ENCODE results near the gene CYTH2. TPM values are rescaled to one million over a fixed set of nuclear protein-coding genes. Genes with fewer than 3 reads are reported as not detected.
A peak's percentile ranks its signal among the peaks of the same experiment; 100 is the strongest.
"Not testable (repeated sequence)": the region's sequence is repeated elsewhere in the genome, so short reads cannot be mapped to it uniquely, and the experiment has no call there.

Gene CYTH2
- polyA plus RNA-seq, 1 donor from 2014 or later, result 31.8 TPM

- Mint-ChIP-seq H3K36me3 (no peaks in the 10 kb centered on the region), H3K9me3 (no peaks in the 10 kb centered on the region), H3K27ac (no peak overlapping the region), H3K27me3 (no peaks in the 10 kb centered on the region), H3K4me3 (peak overlapping the region in 1 of 4 donors; percentile 52), H3K4me1 (peaks cover 2 to 4% (median 4%) of the 10 kb centered on the region in 3 donors)
Measured at GRCh38 chr19:48478339-48479256, 9.4 kb downstream of the CYTH2 start.

DNA sequence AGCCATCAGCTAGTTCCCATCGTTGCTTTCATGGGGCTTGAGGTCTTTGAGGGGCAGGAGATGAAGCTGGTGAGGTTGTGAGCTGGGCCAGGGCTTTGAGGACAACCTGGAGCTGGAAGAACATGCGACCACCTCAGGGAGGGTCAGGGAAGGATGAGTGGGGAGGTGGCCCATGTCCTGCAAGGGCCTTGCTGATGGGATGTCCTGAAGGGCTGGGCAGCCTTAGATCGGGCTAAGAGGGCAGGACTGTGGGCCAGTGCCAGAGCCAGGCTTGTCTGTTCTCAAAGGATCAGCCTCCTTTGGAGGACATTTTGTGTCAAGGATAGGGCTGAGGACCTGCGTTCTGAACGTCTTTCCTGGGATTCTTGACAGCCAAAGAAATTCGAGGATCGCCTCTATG, 10.5 kb downstream of the CYTH2 start:
- H3K27me3 Mint-ChIP-seq, result peaks cover 2% of the 10 kb centered on the region
- H3K27ac Mint-ChIP-seq, result no peak overlapping the region
- H3K4me3 Mint-ChIP-seq, result peak overlapping the region; percentile 76 to 93 (median 86)
- no peaks in the 10 kb centered on the region for H3K9me3 Mint-ChIP-seq
- H3K36me3 Mint-ChIP-seq, result no peaks in the 10 kb centered on the region
- H3K4me1 Mint-ChIP-seq, result peaks cover 2 to 4% (median 4%) of the 10 kb centered on the region in 3 donors

- peak overlapping the region; percentile 76 to 93 (median 86) for H3K4me3 Mint-ChIP-seq
- peak overlapping the region in 2 of 3 donors; percentile 16 to 25 for H3K27ac Mint-ChIP-seq
- peaks cover 2 to 4% (median 4%) of the 10 kb centered on the region in 3 donors for H3K4me1 Mint-ChIP-seq
- H3K36me3 Mint-ChIP-seq, result no peaks in the 10 kb centered on the region
- H3K27me3 Mint-ChIP-seq, result peaks cover 2% of the 10 kb centered on the region
- H3K9me3 Mint-ChIP-seq, result no peaks in the 10 kb centered on the region
Measured at GRCh38 chr19:48480183-48480557, 11.0 kb downstream of the CYTH2 start.

- Mint-ChIP-seq H3K36me3 (no peaks in the 10 kb centered on the region), H3K27me3 (peaks cover 2% of the 10 kb centered on the region), H3K27ac (peak overlapping the region in 2 of 3 donors; percentile 16 to 25), H3K4me1 (peaks cover 2 to 4% (median 3%) of the 10 kb centered on the region in 3 donors), H3K9me3 (no peaks in the 10 kb centered on the region), H3K4me3 (peak overlapping the region; percentile 76 to 93 (median 86))
Measured at GRCh38 chr19:48480558-48481500, 11.7 kb downstream of the CYTH2 start.

- peaks cover 0 to 4% (median 2%) of the 10 kb centered on the region in 3 donors for H3K4me1 Mint-ChIP-seq
- peak overlapping the region in 3 of 4 donors; percentile 47 to 73 (median 73) for H3K4me3 Mint-ChIP-seq
- no peaks in the 10 kb centered on the region for H3K9me3 Mint-ChIP-seq
- no peak overlapping the region for H3K27ac Mint-ChIP-seq
- peaks cover 2% of the 10 kb centered on the region for H3K27me3 Mint-ChIP-seq
- no peaks in the 10 kb centered on the region for H3K36me3 Mint-ChIP-seq
Measured at GRCh38 chr19:48481846-48482639, 12.9 kb downstream of the CYTH2 start.

DNA sequence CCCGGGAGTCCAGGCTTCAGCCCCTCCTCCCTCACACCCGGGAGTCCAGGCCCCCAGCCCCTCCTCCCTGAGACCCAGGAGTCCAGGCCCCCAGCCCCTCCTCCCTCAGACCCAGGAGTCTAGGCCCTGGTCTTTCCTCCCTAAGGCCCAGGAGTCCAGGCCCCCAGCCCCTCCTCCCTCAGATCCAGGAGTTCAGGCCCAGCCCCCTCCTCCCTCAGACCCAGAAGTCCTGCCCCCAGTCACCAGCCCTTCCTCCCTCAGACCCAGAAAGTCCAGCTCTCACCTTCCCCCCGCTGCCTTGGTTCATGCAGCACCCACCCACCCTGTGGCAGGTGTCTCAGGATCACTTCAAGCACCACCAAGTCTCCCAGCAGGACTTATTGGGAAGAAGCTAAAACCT, 14.1 kb downstream of the CYTH2 start:
- peak overlapping the region in 1 of 3 donors; percentile 50 for H3K27ac Mint-ChIP-seq
- no peaks in the 10 kb centered on the region for H3K9me3 Mint-ChIP-seq
- H3K4me3 Mint-ChIP-seq, result no peak overlapping the region
- H3K4me1 Mint-ChIP-seq, result peaks cover 0 to 4% (median 2%) of the 10 kb centered on the region in 3 donors
- no peaks in the 10 kb centered on the region for H3K36me3 Mint-ChIP-seq
- peaks cover 2% of the 10 kb centered on the region for H3K27me3 Mint-ChIP-seq

DNA sequence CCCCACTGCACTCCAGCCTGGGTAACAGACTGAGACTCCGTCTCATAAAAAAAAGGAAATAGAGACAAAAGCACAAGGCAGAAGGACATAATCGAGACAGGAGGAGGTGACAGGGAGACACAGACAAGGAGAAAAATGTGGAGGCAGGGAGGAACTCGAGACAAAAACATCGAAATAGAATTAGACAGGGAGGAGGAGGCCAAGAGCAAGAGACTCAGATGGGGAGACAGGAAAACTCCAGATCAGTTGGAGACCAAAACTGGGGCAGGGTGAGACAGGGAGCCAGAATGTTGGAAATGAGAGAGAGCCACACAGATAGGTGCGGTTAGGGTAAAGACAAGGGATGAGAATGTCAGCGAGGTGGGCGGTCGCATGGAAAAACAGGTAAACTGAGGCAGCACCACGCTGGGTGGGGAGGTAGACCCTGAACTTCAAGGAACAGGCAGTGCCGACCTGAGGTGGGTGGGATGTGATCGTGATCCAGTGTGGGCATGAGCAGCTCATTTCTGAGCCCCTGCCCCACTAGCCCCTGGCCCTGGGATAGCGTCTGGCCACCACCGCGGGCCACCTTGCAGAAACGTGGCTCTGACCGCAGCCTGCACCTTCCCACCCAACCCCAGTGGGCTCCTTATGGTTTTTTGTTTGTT, 15.2 kb downstream of the CYTH2 start:
- peaks cover 0 to 4% (median 2%) of the 10 kb centered on the region in 3 donors for H3K4me1 Mint-ChIP-seq
- H3K36me3 Mint-ChIP-seq, result no peaks in the 10 kb centered on the region
- H3K27me3 Mint-ChIP-seq, result peaks cover 2% of the 10 kb centered on the region
- H3K4me3 Mint-ChIP-seq, result no peak overlapping the region
- H3K9me3 Mint-ChIP-seq, result no peaks in the 10 kb centered on the region
- H3K27ac Mint-ChIP-seq, result peak overlapping the region in 1 of 3 donors; percentile 50

DNA sequence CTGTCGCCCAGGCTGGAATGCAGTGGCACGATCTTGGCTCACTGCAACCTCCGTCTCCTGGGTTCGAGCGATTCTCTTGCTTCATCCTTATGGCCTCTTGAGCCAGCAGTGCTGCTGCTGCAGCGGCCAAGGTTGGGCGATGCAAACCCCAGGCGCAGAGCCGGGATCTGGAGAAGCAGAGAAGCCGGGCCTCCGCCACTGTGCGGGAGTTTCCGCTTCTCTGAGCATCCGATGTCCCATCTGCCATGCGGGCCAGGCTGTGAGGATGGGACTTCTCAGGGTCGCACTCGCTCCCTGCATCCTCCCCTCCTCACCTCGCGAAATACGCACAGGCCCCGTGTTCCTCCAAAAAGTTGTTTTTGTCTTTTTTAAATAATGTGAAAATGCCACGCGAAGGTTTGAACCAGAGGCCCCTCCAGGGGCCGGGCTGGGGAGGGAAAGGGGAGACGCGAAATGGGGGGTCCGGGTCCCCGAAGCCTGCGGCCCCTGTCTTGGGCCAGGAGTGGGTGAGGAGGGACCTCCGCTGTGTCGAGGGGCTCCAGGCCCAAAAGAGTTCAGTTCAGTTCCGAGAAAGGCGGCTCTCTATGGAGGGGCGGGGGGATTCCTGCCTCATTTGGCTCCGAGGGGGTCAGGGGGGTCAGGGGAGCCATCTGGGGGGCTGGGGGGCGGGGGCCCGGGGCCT, 15.9 kb downstream of the CYTH2 start:
- H3K27me3 Mint-ChIP-seq, result peaks cover 2% of the 10 kb centered on the region
- no peak overlapping the region for H3K27ac Mint-ChIP-seq
- H3K36me3 Mint-ChIP-seq, result no peaks in the 10 kb centered on the region
- H3K9me3 Mint-ChIP-seq, result no peaks in the 10 kb centered on the region
- H3K4me3 Mint-ChIP-seq, result no peak overlapping the region
- peaks cover 0 to 9% (median 2%) of the 10 kb centered on the region in 3 donors for H3K4me1 Mint-ChIP-seq

DNA sequence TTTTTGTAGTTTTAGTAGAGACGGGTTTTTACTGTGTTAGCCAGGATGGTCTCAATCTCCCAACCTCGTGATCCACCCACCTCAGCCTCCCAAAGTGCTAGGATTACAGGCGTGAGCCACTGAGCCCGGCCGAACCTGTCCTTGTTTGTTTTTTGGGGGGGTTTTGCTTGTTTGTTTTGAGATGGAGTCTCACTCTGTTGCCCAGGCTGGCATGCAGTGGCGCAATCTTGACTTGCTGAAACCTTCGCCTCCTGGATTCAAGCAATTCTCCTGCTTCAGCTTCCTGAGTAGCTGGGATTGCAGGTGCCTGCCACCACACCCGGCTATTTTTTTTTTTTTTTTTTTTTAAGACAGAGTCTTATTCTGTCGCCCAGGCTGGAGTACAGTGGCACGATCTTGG, 17.5 kb downstream of the CYTH2 start:
- not testable (repeated sequence) for H3K4me3 Mint-ChIP-seq, H3K27ac Mint-ChIP-seq, H3K36me3 Mint-ChIP-seq, H3K27me3 Mint-ChIP-seq, H3K9me3 Mint-ChIP-seq
- H3K4me1 Mint-ChIP-seq, result peaks cover 0 to 13% (median 5%) of the 10 kb centered on the region in 3 donors

DNA sequence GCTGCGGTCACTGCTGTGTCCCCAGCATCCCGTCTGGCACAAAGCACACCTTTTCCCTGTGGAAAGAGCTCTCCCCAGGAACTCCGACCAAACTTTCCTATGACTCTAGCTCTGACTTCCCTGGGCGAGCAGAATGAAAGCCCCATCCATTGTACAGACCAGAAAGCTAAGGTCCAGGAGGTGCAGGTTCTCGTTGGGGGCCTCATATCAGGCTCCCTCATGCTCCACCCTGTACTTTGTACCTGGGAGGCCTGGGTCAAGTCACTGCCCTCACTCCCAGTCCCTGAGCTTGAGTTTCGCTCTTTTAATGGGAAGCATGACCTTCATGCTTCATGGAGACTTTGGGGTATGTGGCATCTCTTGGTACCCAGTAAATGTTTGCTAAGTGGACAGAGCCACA, 18.4 kb downstream of the CYTH2 start:
- Mint-ChIP-seq H3K4me3 (peak overlapping the region in 1 of 4 donors; percentile 48), H3K9me3 (no peaks in the 10 kb centered on the region), H3K4me1 (peaks cover 7 to 13% (median 7%) of the 10 kb centered on the region in 3 donors), H3K27ac (no peak overlapping the region), H3K27me3 (peaks cover 10% of the 10 kb centered on the region), H3K36me3 (peaks cover 2% of the 10 kb centered on the region)

GRCh38 chr19:48487948-48488347, 18.8 kb downstream of the CYTH2 start:
- Mint-ChIP-seq H3K27me3 (peaks cover 11% of the 10 kb centered on the region), H3K4me3 (no peak overlapping the region), H3K9me3 (no peaks in the 10 kb centered on the region), H3K27ac (no peak overlapping the region), H3K4me1 (peaks cover 8 to 15% (median 8%) of the 10 kb centered on the region in 3 donors), H3K36me3 (peaks cover 3% of the 10 kb centered on the region)

DNA sequence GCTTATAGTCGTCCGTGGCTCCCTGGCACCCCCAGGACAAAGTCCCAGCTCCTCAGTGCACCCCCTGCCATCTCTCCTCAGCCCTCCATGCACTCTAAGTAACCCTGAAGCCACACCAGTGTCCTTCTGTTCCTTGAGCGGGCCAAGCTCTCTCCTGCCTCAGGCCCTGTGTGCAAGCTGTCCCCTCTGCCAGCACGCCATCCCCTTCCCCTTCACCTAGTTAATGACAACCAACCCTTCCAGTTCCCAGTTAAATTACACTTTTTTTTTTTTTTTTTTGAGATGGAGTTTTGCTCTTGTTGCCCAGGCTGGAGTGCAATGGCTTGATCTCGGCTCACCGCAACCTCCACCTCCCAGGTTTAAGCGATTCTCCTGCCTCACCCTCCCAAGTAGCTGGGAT, 19.3 kb downstream of the CYTH2 start:
- Mint-ChIP-seq H3K4me1 (peaks cover 8 to 15% (median 8%) of the 10 kb centered on the region in 3 donors), H3K27me3 (peaks cover 11% of the 10 kb centered on the region), H3K27ac (peak overlapping the region in 1 of 3 donors; percentile 57)
- H3K36me3 Mint-ChIP-seq, H3K9me3 Mint-ChIP-seq, H3K4me3 Mint-ChIP-seq: not testable (repeated sequence)

- Mint-ChIP-seq H3K9me3 (no peaks in the 10 kb centered on the region), H3K27me3 (peaks cover 16% of the 10 kb centered on the region), H3K27ac (peak overlapping the region in 2 of 3 donors; percentile 9 to 85), H3K4me3 (peak overlapping the region in 1 of 4 donors; percentile 49), H3K36me3 (peaks cover 3% of the 10 kb centered on the region), H3K4me1 (peaks cover 8 to 16% (median 10%) of the 10 kb centered on the region in 3 donors)
Measured at GRCh38 chr19:48489608-48490216, 20.5 kb downstream of the CYTH2 start.
